ENCODE data around the gene JADE2.

DNA sequence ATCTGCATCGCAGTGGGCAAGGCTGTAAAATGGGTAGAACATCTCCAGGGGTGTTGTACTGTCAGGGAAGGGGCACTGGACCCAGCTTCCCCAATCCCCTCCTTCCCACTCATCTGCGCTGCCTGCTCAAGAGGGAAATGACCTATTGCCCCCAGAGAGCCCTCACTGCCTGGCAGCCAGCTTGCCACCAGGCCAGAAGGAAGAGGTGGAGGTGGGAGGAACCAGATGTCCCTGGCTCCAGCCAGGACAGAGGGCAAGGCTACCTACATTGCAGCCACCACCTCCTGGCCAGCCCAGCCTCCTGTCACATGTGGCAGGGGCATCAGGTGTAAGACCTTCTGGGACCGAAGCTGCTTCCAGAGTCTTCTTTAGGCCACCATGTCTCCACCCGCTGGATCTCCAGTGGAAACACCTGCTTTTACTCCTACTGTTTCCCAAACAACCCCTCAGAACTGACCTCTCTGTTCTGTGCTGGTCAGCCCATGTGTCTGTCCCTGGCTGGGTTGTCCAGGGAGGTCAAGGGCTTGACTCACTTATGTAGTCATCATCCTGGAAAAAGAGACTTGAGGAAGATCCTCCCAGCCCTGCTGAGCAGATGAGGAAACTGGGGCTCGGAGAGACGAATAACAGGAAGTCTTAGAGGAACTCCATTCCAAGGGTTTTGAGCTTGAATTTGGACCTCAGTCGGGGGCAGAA lies 42.3 kb downstream of the JADE2 start:
- TF ChIP-seq EZH2phosphoT487 (IDR thresholded peaks at IDR 0.05; ENCODE audit: borderline replicate concordance) (no peak), EZH2 (IDR thresholded peaks at IDR 0.05) (no peak), POLR2A (IDR thresholded peaks at IDR 0.05; ENCODE audit: borderline replicate concordance, extremely low read depth, insufficient read depth, insufficient read length) (no peak), REST (IDR thresholded peaks at IDR 0.05; ENCODE audit: low read depth) (no peak), RAD21 (IDR thresholded peaks at IDR 0.05; ENCODE audit: low read depth) (no peak), ELF1 (IDR thresholded peaks at IDR 0.05; ENCODE audit: borderline replicate concordance, low read depth) (no peak), POLR2AphosphoS5 (IDR thresholded peaks at IDR 0.05; ENCODE audit: low read depth, low read length) (no peak)
- TF ChIP-seq, protein P1, sequence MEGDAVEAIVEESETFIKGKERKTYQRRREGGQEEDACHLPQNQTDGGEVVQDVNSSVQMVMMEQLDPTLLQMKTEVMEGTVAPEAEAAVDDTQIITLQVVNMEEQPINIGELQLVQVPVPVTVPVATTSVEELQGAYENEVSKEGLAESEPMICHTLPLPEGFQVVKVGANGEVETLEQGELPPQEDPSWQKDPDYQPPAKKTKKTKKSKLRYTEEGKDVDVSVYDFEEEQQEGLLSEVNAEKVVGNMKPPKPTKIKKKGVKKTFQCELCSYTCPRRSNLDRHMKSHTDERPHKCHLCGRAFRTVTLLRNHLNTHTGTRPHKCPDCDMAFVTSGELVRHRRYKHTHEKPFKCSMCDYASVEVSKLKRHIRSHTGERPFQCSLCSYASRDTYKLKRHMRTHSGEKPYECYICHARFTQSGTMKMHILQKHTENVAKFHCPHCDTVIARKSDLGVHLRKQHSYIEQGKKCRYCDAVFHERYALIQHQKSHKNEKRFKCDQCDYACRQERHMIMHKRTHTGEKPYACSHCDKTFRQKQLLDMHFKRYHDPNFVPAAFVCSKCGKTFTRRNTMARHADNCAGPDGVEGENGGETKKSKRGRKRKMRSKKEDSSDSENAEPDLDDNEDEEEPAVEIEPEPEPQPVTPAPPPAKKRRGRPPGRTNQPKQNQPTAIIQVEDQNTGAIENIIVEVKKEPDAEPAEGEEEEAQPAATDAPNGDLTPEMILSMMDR (IDR thresholded peaks at IDR 0.05 in 2 of 3, conservative IDR thresholded peaks at IDR 0.05 in 1 of 3; ENCODE audit: borderline replicate concordance in 1 of 3, insufficient read depth in 1 of 3, low read depth in 2 of 3, low read length in 2 of 3): no peak
- TF ChIP-seq, protein P2, sequence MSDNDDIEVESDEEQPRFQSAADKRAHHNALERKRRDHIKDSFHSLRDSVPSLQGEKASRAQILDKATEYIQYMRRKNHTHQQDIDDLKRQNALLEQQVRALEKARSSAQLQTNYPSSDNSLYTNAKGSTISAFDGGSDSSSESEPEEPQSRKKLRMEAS (IDR thresholded peaks at IDR 0.05): no peak
